Smooth muscle cell (in vitro differentiated cells): ENCODE data around the gene BIRC2. TPM values are rescaled to one million over a fixed set of nuclear protein-coding genes. Genes with fewer than 3 reads are reported as not detected.

Experiments used
- DNase-seq: peaks from one replicate; lab custom pipeline; 2025; ENCODE audit not compliant: unreplicated experiment; lab: John Stamatoyannopoulos, UW
- H2AFZ ChIP-seq: fragments of 200-600 bp; sonication (generic); 2 replicates; pipeline ENCODE4 v1.6.0; 2016; ENCODE audit warnings: antibody characterized with exemption, low read depth, mild to moderate bottlenecking
- H3F3A ChIP-seq: fragments of 200-600 bp; sonication (generic); 2 replicates; pipeline ENCODE4 v1.6.0; 2017; ENCODE audit warnings: antibody characterized with exemption, low read depth
- H3K27ac ChIP-seq: fragments of 200-600 bp; sonication (generic); 2 replicates; pipeline ENCODE4 v1.5.1; 2016; ENCODE audit warnings: low read depth, mild to moderate bottlenecking
- H3K27me3 ChIP-seq: fragments of 200-600 bp; sonication (generic); 2 replicates; pipeline ENCODE4 v1.6.1; 2016; ENCODE audit warnings: low read depth, mild to moderate bottlenecking
- H3K36me3 ChIP-seq: fragments of 200-600 bp; sonication (generic); 2 replicates; pipeline ENCODE4 v1.5.1; 2016; ENCODE audit warnings: low read depth
- H3K4me1 ChIP-seq: fragments of 200-600 bp; sonication (generic); 2 replicates; pipeline ENCODE4 v1.5.1; 2016; ENCODE audit warnings: low read depth
- H3K4me2 ChIP-seq: fragments of 200-600 bp; sonication (generic); 2 replicates; pipeline ENCODE4 v1.6.0; 2016; ENCODE audit warnings: mild to moderate bottlenecking
- H3K4me3 ChIP-seq: fragments of 200-600 bp; sonication (generic); 2 replicates; pipeline ENCODE4 v1.5.1; 2016; ENCODE audit warnings: mild to moderate bottlenecking
- H3K79me2 ChIP-seq: fragments of 200-600 bp; sonication (generic); 2 replicates; pipeline ENCODE4 v1.6.0; 2016; ENCODE audit warnings: low read depth, mild to moderate bottlenecking
- H3K9ac ChIP-seq: fragments of 200-600 bp; sonication (generic); 2 replicates; pipeline ENCODE4 v1.6.0; 2016; ENCODE audit warnings: low read depth
- H3K9me3 ChIP-seq: fragments of 200-600 bp; sonication (generic); replicated peaks from 2 replicates; pipeline ENCODE4 v1.5.1; 2016; ENCODE audit warnings: low read depth
- H4K20me1 ChIP-seq: fragments of 200-600 bp; sonication (generic); 2 replicates; pipeline ENCODE4 v1.6.0; 2016; ENCODE audit warnings: low read depth
- CTCF ChIP-seq: fragments of 200-600 bp; sonication (generic); IDR thresholded peaks from 2 replicates; pipeline ENCODE4 v1.5.1; 2017; ENCODE audit warnings: borderline replicate concordance, mild to moderate bottlenecking, antibody characterized with exemption; ENCODE audit not compliant: insufficient read depth, poor library complexity, severe bottlenecking
- WGBS: methylation state at CpG from one replicate; pipeline ENCODE4 v1.1.7; 2016; ENCODE audit warnings: low lambda C conversion rate; 5-methylcytosine and 5-hydroxymethylcytosine counted together
- polyA plus RNA-seq: library from polyadenylated mRNA; unstranded; fragments of >200 nt; fragmentation: Nextera tagmentation; extraction: Ambion mirVana; gene quantifications from 2 replicates; pipeline ENCODE4 v1.2.1, GENCODE V29; 2016
- total RNA-seq: library from RNA; depleted of rRNA; stranded (reverse); fragments of >200 nt; gene quantifications from 2 replicates; pipeline ENCODE4 v1.2.3, GENCODE V29; 2014

BIRC2 gene
- total and polyA plus RNA-seq, 2 experiments from 2014 or later = 46.3 to 170 TPM

- no peak overlapping the region for H3K27ac ChIP-seq
- H2AFZ ChIP-seq = no peak overlapping the region
- H3F3A ChIP-seq = peaks cover 6% of the 10 kb centered on the region
- H3K9me3 ChIP-seq = no peaks in the 10 kb centered on the region
- H3K9ac ChIP-seq = no peak overlapping the region
- H3K4me2 ChIP-seq = no peak overlapping the region
- H3K27me3 ChIP-seq = no peaks in the 10 kb centered on the region
- peaks cover 39% of the 10 kb centered on the region for H4K20me1 ChIP-seq
- no peak for TF ChIP-seq CTCF
- H3K4me1 ChIP-seq = no peaks in the 10 kb centered on the region
- WGBS = 97% methylated on average over 4 of the region's 4 CpGs
- no peak for DNase-seq
- no peak overlapping the region for H3K4me3 ChIP-seq
- H3K36me3 ChIP-seq = no peaks in the 10 kb centered on the region
- H3K79me2 ChIP-seq = peaks cover 5% of the 10 kb centered on the region
Measured at GRCh38 chr11:102396708-102397563, 49.9 kb downstream of the BIRC2 start.

GRCh38 chr11:102398297-102398696 is 51.3 kb downstream of the BIRC2 start:
- no peak overlapping the region for H3K4me3 ChIP-seq
- H3K79me2 ChIP-seq = peaks cover 5% of the 10 kb centered on the region
- H3K36me3 ChIP-seq = no peaks in the 10 kb centered on the region
- no peak for TF ChIP-seq CTCF
- H3K27ac ChIP-seq = no peak overlapping the region
- no peak for DNase-seq
- 98% methylated on average over 2 of the region's 2 CpGs for WGBS
- no peaks in the 10 kb centered on the region for H3K9me3 ChIP-seq
- H3K4me2 ChIP-seq = no peak overlapping the region
- H3F3A ChIP-seq = peaks cover 6% of the 10 kb centered on the region
- H3K27me3 ChIP-seq = no peaks in the 10 kb centered on the region
- H3K4me1 ChIP-seq = no peaks in the 10 kb centered on the region
- no peak overlapping the region for H3K9ac ChIP-seq
- H4K20me1 ChIP-seq = peaks cover 27% of the 10 kb centered on the region
- no peak overlapping the region for H2AFZ ChIP-seq

GRCh38 chr11:102399189-102399588 is 52.2 kb downstream of the BIRC2 start:
- Histone ChIP-seq H2AFZ (no peak overlapping the region), H3K4me2 (no peak overlapping the region), H3K79me2 (peaks cover 5% of the 10 kb centered on the region), H3K36me3 (no peaks in the 10 kb centered on the region), H4K20me1 (peaks cover 21% of the 10 kb centered on the region), H3K9ac (no peak overlapping the region), H3F3A (peaks cover 6% of the 10 kb centered on the region), H3K9me3 (no peaks in the 10 kb centered on the region), H3K27me3 (no peaks in the 10 kb centered on the region), H3K27ac (no peak overlapping the region), H3K4me1 (no peaks in the 10 kb centered on the region), H3K4me3 (no peak overlapping the region)
- no peak for TF ChIP-seq CTCF
- no peak for DNase-seq
- 96% methylated on average over 2 of the region's 2 CpGs for WGBS

GRCh38 chr11:102400603-102401002 is 53.6 kb downstream of the BIRC2 start:
- H3K36me3 ChIP-seq = no peaks in the 10 kb centered on the region
- no peak overlapping the region for H3K4me2 ChIP-seq
- H3K27me3 ChIP-seq = no peaks in the 10 kb centered on the region
- H3K4me3 ChIP-seq = no peak overlapping the region
- H4K20me1 ChIP-seq = peaks cover 15% of the 10 kb centered on the region
- DNase-seq = no peak
- H2AFZ ChIP-seq = no peak overlapping the region
- H3K4me1 ChIP-seq = no peaks in the 10 kb centered on the region
- WGBS = 98% methylated on average over 5 of the region's 5 CpGs
- no peak for TF ChIP-seq CTCF
- H3F3A ChIP-seq = peaks cover 6% of the 10 kb centered on the region
- no peak overlapping the region for H3K9ac ChIP-seq
- no peak overlapping the region for H3K27ac ChIP-seq
- H3K79me2 ChIP-seq = peaks cover 6% of the 10 kb centered on the region
- H3K9me3 ChIP-seq = no peaks in the 10 kb centered on the region
